HL-60 (cell line): ENCODE measurements around the gene BEND5.

ENCODE experiments used
- GABPA ChIP-seq: IDR thresholded peaks from 2 replicates; pipeline ENCODE4 v1.6.1; 2012; ENCODE audit warnings: low read depth
- POLR2AphosphoS5 ChIP-seq: IDR thresholded peaks from 2 replicates; pipeline ENCODE4 v1.6.1; 2012; ENCODE audit warnings: low read depth
- SPI1 ChIP-seq: IDR thresholded peaks from 2 replicates; pipeline ENCODE4 v1.6.1; 2012; ENCODE audit warnings: low read depth, mild to moderate bottlenecking, borderline replicate concordance
- TF ChIP-seq, protein P1 (sequence below): IDR thresholded peaks from one replicate; pipeline ENCODE4 v1.5.1; 2011; ENCODE audit warnings: low read length, control low read depth, inconsistent platforms; ENCODE audit not compliant: insufficient read depth
- TF ChIP-seq, protein P2 (sequence below): IDR thresholded peaks from 2 replicates; pipeline ENCODE4 v1.6.1; 2012; ENCODE audit warnings: low read depth; ENCODE audit not compliant: insufficient replicate concordance

DNA sequence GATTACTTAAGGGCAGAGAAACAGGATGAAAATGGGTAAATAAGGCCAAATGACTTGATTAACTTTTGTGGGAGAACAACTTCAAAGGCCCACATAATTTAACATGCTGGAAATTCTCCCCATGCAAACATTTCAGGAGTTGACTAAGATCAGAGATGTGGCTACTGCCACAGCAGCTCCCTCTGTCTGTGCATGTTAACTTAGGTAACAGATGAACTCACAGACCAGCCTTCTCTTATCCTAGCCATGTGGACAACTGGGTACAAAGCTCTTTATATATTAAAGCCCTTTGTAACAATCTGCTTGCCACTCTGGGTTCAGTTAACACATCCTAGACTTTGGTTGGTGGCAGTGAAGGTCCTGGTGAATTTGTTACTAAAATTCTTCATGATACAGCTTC is 33.2 kb downstream of the BEND5 start:
- TF ChIP-seq, protein P1, sequence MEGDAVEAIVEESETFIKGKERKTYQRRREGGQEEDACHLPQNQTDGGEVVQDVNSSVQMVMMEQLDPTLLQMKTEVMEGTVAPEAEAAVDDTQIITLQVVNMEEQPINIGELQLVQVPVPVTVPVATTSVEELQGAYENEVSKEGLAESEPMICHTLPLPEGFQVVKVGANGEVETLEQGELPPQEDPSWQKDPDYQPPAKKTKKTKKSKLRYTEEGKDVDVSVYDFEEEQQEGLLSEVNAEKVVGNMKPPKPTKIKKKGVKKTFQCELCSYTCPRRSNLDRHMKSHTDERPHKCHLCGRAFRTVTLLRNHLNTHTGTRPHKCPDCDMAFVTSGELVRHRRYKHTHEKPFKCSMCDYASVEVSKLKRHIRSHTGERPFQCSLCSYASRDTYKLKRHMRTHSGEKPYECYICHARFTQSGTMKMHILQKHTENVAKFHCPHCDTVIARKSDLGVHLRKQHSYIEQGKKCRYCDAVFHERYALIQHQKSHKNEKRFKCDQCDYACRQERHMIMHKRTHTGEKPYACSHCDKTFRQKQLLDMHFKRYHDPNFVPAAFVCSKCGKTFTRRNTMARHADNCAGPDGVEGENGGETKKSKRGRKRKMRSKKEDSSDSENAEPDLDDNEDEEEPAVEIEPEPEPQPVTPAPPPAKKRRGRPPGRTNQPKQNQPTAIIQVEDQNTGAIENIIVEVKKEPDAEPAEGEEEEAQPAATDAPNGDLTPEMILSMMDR: no peak
- no peak for TF ChIP-seq POLR2AphosphoS5
- TF ChIP-seq GABPA: no peak
- TF ChIP-seq, protein P2, sequence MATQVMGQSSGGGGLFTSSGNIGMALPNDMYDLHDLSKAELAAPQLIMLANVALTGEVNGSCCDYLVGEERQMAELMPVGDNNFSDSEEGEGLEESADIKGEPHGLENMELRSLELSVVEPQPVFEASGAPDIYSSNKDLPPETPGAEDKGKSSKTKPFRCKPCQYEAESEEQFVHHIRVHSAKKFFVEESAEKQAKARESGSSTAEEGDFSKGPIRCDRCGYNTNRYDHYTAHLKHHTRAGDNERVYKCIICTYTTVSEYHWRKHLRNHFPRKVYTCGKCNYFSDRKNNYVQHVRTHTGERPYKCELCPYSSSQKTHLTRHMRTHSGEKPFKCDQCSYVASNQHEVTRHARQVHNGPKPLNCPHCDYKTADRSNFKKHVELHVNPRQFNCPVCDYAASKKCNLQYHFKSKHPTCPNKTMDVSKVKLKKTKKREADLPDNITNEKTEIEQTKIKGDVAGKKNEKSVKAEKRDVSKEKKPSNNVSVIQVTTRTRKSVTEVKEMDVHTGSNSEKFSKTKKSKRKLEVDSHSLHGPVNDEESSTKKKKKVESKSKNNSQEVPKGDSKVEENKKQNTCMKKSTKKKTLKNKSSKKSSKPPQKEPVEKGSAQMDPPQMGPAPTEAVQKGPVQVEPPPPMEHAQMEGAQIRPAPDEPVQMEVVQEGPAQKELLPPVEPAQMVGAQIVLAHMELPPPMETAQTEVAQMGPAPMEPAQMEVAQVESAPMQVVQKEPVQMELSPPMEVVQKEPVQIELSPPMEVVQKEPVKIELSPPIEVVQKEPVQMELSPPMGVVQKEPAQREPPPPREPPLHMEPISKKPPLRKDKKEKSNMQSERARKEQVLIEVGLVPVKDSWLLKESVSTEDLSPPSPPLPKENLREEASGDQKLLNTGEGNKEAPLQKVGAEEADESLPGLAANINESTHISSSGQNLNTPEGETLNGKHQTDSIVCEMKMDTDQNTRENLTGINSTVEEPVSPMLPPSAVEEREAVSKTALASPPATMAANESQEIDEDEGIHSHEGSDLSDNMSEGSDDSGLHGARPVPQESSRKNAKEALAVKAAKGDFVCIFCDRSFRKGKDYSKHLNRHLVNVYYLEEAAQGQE: no peak
- TF ChIP-seq SPI1: no peak
